Stimulated activated CD4-positive, alpha-beta T cell treated with anti-CD3 and anti-CD28 coated beads, Interleukin-4, amount 100 ng/mL, for 48 hours (primary cell): Measurements from ENCODE around the gene SH3RF2.
"Not testable (repeated sequence)": the region's sequence is repeated elsewhere in the genome, so short reads cannot be mapped to it uniquely, and the experiment has no call there.

Experiments used
- DNase-seq, 2 donors: peaks; one replicate each; pipeline ENCODE4 v3.0.0-alpha.2; 2020; ENCODE audit warnings: low read depth in 2 of 2

The SH3RF2 gene

DNA sequence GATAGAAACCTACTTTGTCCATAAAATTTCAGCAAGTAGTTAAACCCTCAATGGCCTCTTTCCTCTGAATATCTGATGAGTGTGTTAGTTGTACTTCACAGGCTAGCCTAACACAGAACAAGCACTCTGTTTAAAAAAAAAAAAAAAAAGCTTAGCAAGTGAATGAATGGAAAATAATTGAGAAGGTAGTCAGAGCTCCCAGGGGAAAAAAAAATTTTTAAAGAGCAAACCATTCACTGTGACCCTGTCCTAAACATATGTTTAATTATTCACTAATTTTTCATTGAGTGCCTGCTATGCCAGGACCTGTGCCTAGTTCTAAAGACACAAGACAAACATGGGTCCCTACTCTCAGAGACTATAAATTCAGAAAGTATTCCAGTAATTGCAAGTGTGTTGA is 69.3 kb downstream of the SH3RF2 start:
- no peak for DNase-seq

DNA sequence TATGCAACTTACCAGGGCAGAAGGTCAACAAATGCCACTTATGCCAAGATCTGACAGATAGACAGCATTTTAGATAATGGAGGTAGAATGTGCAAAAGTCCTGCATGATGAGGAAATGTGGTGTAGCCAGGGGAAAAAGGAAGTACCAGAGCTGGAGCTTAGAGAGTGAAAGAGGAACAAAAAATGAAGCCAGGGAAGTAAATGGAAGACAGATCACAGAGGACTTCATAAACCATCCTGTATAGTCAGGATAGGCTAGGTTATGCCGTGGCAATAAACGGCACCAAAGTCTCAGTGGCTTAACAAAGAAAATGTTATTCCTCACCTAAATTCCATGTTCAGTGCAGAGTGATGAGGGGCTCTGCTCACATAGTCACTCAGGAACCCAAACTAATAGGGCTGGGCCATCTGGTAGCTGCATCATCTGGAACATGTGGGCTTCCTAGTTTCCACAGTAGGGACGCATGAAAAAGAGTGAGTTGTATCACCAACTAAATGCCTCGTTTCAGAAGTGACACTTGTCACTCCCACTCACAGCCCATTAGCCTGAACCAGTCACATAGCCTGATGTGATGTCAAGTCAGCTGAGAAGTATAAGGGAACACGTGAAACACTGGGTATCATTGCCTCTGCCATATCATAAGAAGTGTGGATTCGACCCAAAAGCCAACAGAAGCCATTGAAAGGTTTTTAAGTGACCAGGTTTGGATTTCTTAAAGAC is 70.3 kb downstream of the SH3RF2 start:
- DNase-seq = no peak

DNA sequence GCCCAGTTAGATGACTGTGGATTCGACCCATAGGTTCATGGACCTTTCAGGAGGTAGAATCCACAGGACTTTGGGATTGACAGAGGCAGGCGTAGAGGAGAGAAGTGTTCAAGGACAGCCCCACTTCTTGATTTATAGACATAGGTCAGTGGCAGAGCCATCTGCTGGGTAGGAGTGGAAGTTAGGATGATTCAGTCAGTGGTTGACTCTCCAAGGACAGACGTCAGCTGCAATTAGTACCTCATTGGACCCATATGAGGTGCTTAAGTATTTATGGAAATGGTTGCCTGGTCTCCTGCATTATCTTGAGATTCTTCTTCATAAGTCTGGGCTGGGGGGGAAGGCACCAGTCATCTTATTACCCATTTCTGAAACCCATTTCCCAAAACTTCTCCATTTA is 70.9 kb downstream of the SH3RF2 start:
- DNase-seq = no peak

DNA sequence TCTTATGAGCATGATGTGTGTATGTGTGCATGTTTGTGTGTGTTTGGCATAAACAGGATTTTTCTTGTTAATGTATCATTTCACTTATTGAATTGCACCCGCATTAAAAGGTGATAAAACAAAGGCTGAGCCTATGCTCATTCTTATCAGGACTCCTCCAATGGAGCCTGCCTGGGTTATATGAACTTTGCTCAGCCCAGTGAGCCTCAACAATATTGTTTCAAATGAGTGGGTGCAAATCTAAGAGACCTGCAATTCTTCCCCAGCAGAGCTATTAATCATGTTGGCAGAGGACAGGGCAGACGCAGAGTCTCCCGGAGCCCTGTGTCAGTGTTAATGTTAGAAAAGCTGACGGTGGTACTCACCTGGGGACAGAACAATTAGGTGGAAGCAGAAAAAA is 71.6 kb downstream of the SH3RF2 start:
- no peak for DNase-seq

DNA sequence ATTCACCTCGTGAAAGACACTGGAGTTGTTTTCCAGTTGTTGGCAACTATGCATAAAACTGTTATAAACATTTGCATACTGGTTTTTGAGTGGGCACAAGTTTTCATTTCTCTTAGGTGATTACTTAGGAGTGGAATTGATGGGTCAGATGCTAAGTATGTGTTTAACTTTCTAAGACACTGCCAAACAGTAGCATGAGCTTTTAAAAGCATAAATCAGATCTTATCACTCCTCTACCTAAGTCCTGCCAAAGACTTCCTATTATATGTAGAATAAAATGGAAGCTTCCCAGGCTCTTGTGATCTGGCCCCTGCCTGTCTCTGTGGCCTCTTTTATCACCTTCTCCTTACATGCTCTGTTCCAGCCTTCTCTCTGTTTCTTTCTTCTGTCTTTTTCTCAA is 72.6 kb downstream of the SH3RF2 start:
- DNase-seq = no peak

DNA sequence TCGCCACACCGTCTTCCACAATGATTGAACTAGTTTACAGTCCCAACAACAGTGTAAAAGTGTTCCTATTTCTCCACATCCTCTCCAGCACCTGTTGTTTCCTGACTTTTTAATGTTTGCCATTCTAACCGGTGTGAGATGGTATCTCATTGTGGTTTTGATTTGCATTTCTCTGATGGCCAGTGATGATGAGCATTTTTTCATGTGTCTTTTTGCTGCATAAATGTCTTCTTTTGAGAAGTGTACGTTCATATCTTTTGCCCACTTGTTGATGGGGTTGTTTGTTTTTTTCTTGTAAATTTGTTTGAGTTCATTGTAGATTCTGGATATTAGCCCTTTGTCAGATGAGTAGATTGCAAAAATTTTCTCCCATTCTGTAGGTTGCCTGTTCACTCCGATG is 74.1 kb downstream of the SH3RF2 start:
- not testable (repeated sequence) for DNase-seq

DNA sequence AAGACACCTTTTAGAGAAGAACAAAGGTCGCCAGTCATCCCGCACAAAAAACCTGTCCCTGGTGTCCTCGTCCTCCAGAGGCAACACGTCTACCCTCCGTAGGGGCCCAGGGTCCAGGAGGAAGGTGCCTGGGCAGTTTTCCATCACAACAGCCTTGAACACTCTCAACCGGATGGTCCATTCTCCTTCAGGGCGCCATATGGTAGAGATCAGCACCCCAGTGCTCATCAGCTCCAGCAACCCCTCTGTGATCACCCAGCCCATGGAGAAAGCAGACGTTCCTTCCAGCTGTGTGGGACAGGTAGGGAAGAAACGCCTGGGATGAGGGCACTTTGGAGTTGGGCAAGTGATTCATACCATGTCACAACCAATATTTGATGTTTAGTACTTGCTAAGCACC is 77.4 kb downstream of the SH3RF2 start:
- no peak for DNase-seq

DNA sequence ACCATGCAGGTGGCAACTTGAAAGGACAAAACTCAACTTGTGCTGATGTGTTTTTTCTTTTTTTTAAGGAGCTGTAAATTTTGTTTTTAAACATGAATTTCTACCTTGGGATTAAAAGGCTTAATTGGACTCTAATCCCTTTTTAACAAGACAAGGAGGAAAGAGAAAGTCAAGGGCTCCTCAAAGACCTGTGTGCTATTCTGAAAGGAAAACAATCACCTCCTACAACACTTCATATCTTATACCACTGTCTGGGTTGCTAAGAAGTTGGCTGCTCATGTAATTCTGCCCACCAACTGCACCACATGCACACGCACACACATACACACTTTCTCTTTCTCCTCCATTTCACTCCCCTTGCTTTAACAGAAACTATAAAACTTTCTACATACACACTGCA is 78.6 kb downstream of the SH3RF2 start:
- no peak for DNase-seq

DNA sequence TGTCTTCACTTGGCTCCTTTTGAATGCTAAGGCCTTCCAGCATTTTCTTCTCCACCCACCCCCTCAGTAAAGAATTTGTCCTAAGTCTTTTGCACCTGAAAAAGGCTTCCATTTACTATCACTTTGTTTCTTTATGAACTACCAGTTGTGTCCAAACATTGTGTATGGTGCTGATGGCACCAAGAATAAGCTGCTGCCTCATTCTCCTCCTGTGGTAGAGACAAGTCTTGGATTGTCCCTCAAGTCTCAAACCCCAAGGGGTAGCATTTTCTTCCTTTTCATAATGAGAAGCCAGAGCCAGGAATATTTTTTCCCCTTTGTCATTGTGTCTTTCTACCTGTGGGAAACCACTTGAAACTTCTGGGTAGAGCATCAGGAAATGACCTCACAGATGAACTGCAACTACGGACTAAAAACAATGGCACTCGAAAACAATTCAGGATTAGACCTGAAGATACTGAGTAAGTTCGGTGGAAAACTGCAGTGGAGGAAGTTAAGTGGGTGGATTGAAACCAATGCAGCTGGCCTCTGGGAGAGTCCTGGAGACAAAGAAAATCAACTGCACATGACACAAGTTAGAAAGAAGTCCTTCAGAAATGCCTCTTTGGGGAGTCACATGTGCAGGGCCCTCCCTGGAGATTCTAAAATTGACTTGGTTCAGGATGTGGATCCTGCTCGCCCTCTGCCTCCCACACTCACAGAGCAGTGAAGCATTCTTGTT is 80.5 kb downstream of the SH3RF2 start:
- DNase-seq = no peak

DNA sequence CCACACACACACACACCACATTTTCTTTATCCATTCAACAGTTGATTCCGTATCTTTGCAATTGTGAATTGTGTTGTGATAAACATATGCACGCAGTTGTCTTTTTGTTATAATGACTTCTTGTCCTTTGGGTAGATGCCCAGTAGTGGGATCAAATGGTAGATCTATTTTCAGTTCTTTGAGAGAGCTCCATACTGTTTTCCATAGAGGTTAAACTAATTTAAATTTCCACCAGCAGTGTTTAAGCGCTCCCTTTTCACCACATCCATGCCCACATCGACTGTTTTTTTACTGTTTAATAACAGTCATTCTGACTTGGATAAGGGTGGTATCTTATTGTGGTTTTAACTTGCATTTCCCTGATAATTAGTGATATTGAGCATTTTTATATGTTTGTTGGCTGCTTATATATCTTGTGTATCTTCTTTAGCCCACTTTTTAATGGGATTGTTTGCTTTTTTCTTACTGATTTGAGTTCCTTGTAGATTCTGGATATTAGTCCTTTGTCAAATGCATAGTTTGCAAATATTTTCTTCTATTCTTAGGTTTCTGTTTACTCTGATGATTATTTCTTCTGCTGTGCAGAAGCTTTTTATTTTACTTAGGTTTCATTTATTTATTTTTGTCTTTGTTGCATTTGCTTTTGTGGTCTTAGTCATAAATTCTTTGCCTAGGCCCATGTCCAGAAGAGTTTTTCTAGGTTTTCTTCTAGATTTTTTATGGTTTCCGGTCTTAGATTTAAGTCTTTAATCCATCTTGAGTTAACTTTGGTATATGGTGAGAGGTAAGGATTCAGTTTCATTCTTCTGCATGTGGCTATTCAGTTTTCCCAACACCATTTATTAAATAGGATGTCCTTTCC is 82.4 kb downstream of the SH3RF2 start:
- no peak for DNase-seq

DNA sequence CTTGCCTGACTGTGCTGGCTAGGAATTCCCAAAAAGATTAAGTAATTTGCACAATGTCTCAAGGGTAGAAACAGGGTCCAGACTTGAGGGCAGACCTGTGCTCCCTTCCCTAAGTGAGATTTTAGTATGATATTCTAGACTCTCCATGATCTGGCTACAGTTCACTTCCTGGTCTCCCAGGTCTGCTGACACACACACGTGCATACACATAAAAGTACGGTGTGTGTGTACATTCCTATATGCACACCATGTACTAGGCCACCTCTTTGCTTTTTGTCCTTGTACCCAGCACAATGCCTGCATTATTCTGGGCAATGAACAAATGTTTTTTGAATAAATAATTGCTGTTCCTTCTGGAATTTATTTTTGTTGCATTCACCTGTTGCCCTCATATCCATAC is 83.7 kb downstream of the SH3RF2 start:
- no peak for DNase-seq

DNA sequence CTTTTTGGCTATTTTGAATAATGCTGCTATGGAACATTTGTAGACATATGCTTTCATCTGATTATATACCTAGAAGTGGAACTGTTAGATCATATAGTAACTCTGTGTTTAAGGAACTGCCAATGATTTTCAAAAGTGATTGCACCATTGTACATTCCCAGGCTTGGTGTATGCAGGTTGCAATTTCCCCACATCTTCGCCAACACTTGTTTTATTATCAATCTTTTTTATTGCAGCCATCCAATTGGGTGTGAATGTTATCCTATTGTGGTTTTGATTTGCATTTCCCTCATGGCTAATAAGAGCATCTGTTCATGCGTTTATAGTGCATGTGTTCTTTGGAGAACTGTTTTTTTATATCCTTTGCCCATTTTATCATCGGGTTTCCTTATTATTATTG is 87.7 kb downstream of the SH3RF2 start:
- DNase-seq = no peak

DNA sequence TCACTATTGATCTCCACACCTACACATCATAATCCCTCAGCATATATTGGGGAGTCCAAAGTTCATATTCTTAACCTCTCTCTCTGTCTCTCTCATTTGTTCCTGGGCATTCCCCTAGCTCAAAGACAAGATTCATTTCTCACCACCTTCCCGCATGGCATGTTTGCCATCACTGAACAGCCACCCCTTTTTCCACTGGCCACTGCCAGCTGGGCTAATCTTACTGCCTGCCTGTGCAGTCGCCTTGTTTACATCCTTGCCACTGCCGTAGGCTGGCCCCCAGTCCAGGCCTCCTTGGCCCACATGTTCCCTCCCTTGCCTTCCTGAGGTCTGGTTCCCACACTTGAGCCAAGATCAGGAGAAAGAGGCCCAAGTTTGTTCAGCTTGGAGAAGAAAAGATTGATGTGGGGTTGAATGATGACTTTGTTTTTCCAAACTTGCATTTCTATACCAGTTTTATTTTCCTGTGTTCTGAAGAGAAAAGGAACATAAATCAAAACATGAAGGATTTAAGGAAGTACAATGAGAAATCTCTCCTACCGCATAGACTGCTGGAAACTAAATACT is 88.8 kb downstream of the SH3RF2 start:
- DNase-seq = no peak

DNA sequence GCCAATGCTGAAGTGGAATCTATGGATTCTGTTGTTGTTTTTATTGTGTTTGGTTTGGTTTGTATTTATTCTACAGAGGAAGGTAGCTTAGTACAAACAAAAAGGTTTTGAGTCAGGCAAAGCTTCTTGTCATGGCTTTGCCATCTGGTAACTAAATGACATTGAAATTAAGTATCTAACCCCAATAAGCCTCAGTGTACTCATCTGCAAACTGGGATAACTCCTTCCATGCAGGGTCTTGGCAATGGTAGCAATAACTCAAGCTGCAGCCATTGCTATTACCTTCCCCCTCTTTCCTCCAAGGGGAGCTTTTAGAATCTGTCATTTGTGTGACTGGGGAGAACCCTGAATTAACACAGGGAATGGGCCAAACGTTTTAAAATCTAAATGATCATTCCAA is 89.3 kb downstream of the SH3RF2 start:
- DNase-seq = no peak

DNA sequence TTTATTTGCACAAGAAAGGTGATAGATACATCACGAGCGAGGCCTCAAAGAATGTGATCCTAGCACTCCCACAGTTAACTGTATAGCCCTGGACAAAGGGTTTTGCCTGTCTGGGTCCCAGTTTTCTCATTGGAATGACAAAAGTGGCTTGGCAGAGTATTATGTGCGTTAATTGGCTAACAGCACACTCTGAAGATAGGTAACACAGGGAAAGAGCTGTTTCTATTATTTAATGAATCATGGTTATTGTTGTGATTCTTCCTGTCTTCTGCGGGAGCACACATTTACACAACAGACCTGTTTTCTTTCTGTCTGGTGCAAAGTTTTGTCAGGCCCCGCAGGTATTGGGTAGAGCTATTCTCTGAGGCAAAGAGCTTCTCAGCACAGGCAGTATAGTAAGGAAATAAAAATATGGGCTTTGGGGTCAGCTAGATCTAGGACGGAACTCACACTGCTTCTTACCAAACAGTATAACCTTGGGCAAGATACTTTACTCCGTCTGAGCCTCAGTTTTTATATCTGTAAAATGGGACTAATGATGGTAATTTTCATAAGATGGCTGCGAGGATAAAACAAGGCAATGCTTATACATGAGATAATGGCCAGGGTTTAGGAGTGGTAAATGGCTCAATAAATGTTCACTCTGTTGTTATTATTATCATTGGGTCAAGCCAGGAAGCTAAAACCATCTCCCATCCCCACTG is 90.1 kb downstream of the SH3RF2 start:
- no peak for DNase-seq

DNA sequence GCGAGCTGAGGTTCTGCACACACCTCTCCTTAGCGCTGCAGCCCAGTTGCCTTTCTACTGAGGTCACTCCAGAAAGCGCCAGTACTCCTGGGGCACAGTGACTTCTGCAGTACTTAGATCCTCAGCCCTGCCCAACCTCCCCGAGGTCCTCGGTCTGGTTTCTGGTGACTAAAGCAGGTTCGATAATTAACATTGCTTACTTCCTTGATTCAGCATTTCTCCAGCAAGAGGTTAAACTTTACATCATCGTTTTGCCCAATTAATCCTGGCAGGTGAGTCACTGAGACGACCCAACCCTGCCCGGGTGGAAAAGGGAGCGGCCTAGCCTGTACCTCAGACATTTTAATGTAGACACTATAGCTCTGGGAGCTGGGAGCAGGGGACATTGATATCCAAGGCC is 91.4 kb downstream of the SH3RF2 start:
- DNase-seq = no peak

DNA sequence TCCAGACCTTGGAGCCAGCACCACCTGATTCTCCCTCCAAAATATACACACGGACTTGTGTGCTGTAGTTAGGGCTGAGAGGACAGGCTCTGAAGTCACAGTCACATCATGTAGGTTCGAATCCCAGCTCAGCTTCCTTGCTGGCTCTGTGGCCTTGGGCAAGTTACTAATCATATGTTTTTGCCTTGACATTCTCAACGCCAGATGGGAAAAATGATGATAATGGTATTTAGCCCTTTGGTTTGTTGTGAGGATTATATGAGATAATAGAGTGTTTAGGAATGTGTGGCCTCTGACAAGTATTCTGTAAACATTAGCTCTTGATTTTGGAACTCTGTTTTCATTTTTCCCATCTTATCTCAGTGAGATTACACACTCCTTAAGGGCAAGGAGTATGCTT is 96.5 kb downstream of the SH3RF2 start:
- DNase-seq = no peak

DNA sequence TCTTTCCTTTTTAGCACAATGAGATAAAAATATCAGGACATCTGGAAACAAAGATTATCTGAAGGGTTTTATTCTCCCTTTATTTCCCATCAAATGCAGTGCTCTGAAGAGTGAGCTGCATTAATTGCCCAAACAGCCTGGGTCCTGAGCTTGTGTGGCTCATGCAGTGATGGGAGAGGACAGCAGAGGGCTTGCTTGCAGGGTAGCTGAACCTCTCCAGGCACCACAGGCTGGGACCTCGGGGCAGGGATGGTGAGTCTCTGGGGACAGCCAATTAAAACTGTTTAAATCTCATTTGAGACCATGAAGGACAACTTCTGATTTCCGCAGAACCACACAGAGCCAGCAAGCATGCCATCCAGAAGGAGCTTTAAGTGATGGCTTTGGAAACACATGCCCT is 97.7 kb downstream of the SH3RF2 start:
- no peak for DNase-seq

DNA sequence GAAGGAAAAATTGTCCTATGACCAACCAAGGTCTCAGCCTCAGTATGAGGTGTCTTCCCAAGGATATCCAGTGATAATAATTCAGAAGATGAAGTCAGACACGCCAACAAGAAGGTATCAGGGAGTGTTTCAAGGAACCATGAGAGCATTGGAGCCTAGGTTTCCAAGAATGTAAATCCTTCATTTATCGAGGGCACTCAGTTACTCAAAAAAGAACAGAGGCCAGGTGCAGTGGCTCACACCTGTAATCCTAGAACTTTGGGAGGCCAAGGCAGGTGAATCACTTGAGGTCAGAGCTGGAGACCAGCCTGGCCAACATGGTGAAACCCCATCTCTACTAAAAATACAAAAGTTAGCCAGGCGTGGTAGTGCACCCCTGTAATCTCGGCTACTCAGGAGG is 98.2 kb downstream of the SH3RF2 start:
- DNase-seq = no peak

DNA sequence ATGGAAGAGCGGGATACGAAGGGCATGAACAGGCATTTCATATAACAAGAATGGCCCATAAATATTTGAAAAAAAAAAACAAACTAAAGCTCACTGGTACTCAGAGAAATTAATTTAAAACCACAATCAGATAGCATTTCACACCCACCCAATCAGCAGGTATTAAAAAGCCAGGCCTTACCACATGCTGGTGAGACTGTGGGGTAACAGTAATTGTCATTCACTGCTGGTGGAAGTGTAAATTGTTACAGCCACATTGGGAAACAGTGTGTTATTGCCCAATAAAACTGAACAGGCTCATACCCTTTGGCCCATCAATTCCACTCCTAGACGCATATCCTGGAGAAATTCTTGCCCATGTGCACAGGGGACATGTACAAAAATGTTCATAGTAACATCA is 103.0 kb downstream of the SH3RF2 start:
- DNase-seq = no peak

DNA sequence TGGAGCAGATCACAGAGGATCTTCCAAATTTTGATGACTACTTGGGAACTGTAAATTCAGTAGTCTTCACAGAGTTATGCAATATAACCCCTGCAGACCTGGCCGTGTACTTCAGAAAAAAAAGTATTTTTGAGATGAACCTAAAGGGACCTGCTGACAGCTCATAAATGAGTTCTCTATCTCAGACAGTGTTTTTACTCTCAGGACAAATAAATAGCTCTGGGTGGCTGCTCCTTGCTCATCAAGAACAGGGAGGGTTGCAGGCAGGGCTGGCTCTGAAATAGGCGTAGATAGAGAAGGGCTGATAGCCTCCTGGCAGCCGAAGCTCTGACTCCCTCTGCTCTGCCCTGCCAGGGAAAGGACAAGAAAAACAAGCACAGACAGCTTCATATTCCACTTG is 104.1 kb downstream of the SH3RF2 start:
- DNase-seq = no peak
